Stimulated activated CD8-positive, alpha-beta memory T cell treated with anti-CD3 and anti-CD28 coated beads, Interleukin-2, amount 100 ng/mL, for 1 hour (primary cell): ENCODE data around the gene HDAC4.

ENCODE experiments used
- DNase-seq, 2 donors: peaks; one replicate each; pipeline ENCODE4 v3.0.0-alpha.2; 2020; ENCODE audit warnings: low read depth in 2 of 2

HDAC4 gene

GRCh38 chr2:239349453-239350135, 51.2 kb downstream of the HDAC4 start:
- no peak for DNase-seq

- DNase-seq: no peak
Measured at GRCh38 chr2:239348563-239349452, 52.0 kb downstream of the HDAC4 start.

GRCh38 chr2:239346676-239347075, 54.1 kb downstream of the HDAC4 start:
- DNase-seq: no peak

GRCh38 chr2:239345251-239345650, 55.6 kb downstream of the HDAC4 start:
- DNase-seq: no peak

GRCh38 chr2:239344857-239345216, 56.0 kb downstream of the HDAC4 start:
- no peak for DNase-seq

GRCh38 chr2:239343946-239344856, 56.6 kb downstream of the HDAC4 start:
- DNase-seq: no peak

GRCh38 chr2:239343460-239343859, 57.4 kb downstream of the HDAC4 start:
- no peak for DNase-seq

- no peak for DNase-seq
Measured at GRCh38 chr2:239341840-239342239, 59.0 kb downstream of the HDAC4 start.

GRCh38 chr2:239341146-239341732, 59.6 kb downstream of the HDAC4 start:
- DNase-seq: no peak

- no peak for DNase-seq
Measured at GRCh38 chr2:239339726-239340601, 60.9 kb downstream of the HDAC4 start.

- no peak for DNase-seq
Measured at GRCh38 chr2:239339241-239339640, 61.6 kb downstream of the HDAC4 start.

GRCh38 chr2:239337877-239338484, 62.8 kb downstream of the HDAC4 start:
- no peak for DNase-seq

- DNase-seq: no peak
Measured at GRCh38 chr2:239337122-239337876, 63.5 kb downstream of the HDAC4 start.

GRCh38 chr2:239331560-239331959, 69.3 kb downstream of the HDAC4 start:
- no peak for DNase-seq

- no peak for DNase-seq
Measured at GRCh38 chr2:239330836-239331235, 70.0 kb downstream of the HDAC4 start.

GRCh38 chr2:239329972-239330572, 70.7 kb downstream of the HDAC4 start:
- DNase-seq: no peak

GRCh38 chr2:239329284-239329971, 71.4 kb downstream of the HDAC4 start:
- DNase-seq: no peak

- DNase-seq: no peak
Measured at GRCh38 chr2:239328351-239329191, 72.2 kb downstream of the HDAC4 start.
